HG03460 (cell line): Measurements from ENCODE around the gene KRTAP4-8.
"Not testable (repeated sequence)": the region's sequence is repeated elsewhere in the genome, so short reads cannot be mapped to it uniquely, and the experiment has no call there.

Experiments used
- ATAC-seq: cut with Tn5 transposase; IDR thresholded peaks from one replicate; pipeline ENCODE4 v1.9.1; 2021; ENCODE audit not compliant: unreplicated experiment

Gene KRTAP4-8

GRCh38 chr17:41098042-41098441 is at the start of gene KRTAP4-8:
TSS of gene KRTAP4-8 (minus strand) at chr17:41098142. CDS start at chr17:41098084, 58 bp downstream.
- no peak for ATAC-seq

GRCh38 chr17:41145261-41145660 is 47.3 kb upstream of the KRTAP4-8 start:
- ATAC-seq, result no peak

GRCh38 chr17:41144846-41145245 is 46.9 kb upstream of the KRTAP4-8 start:
- no peak for ATAC-seq

GRCh38 chr17:41141361-41141760 is 43.4 kb upstream of the KRTAP4-8 start:
- ATAC-seq, result no peak

- no peak for ATAC-seq
Measured at GRCh38 chr17:41140360-41141131, 42.6 kb upstream of the KRTAP4-8 start, which contains the start of gene KRTAP4-6. TSS of gene KRTAP4-6 (minus strand) at chr17:41140544. CDS start at chr17:41140487, 57 bp downstream.

- ATAC-seq, result not testable (repeated sequence)
Measured at GRCh38 chr17:41139865-41140264, 41.9 kb upstream of the KRTAP4-8 start.

- ATAC-seq, result no peak
Measured at GRCh38 chr17:41133880-41134735, 36.2 kb upstream of the KRTAP4-8 start.

- ATAC-seq, result no peak
Measured at GRCh38 chr17:41131979-41132378, 34.0 kb upstream of the KRTAP4-8 start.

- ATAC-seq, result no peak
Measured at GRCh38 chr17:41127371-41127770, 29.4 kb upstream of the KRTAP4-8 start.

GRCh38 chr17:41126412-41126811 is 28.5 kb upstream of the KRTAP4-8 start:
- ATAC-seq, result no peak

GRCh38 chr17:41125064-41125463 is 27.1 kb upstream of the KRTAP4-8 start:
- no peak for ATAC-seq

- ATAC-seq, result not testable (repeated sequence)
Measured at GRCh38 chr17:41123991-41124371, 26.0 kb upstream of the KRTAP4-8 start, which contains the start of gene KRTAP4-12. TSS of gene KRTAP4-12 (minus strand) at chr17:41124182. CDS start at chr17:41124122, 60 bp downstream.

- ATAC-seq, result not testable (repeated sequence)
Measured at GRCh38 chr17:41123292-41123990, 25.5 kb upstream of the KRTAP4-8 start.

GRCh38 chr17:41121742-41122141 is 23.8 kb upstream of the KRTAP4-8 start:
- no peak for ATAC-seq

- ATAC-seq, result not testable (repeated sequence)
Measured at GRCh38 chr17:41119696-41120690, 22.1 kb upstream of the KRTAP4-8 start.

GRCh38 chr17:41118721-41119120 is 20.8 kb upstream of the KRTAP4-8 start:
- no peak for ATAC-seq

- ATAC-seq, result not testable (repeated sequence)
Measured at GRCh38 chr17:41117846-41118386, 20.0 kb upstream of the KRTAP4-8 start, which contains the start of gene KRTAP4-11. TSS of gene KRTAP4-11 (minus strand) at chr17:41118373. CDS start at chr17:41118315, 58 bp downstream.

- ATAC-seq, result no peak
Measured at GRCh38 chr17:41116297-41116696, 18.4 kb upstream of the KRTAP4-8 start.

- ATAC-seq, result no peak
Measured at GRCh38 chr17:41111151-41111885, 13.4 kb upstream of the KRTAP4-8 start.
